CD4-positive, alpha-beta T cell treated with Interleukin-1 beta for 1 hour (primary cell): ENCODE results near the gene CELF4.

Source experiments
- DNase-seq, 2 donors: peaks; one replicate each; pipeline ENCODE4 v3.0.0-alpha.2; 2020 to 2022

Gene CELF4

GRCh38 chr18:37458697-37459096 lies 106.9 kb downstream of the CELF4 start:
- DNase-seq = no peak

GRCh38 chr18:37457753-37458152 lies 107.8 kb downstream of the CELF4 start:
- no peak for DNase-seq

GRCh38 chr18:37457341-37457740 lies 108.3 kb downstream of the CELF4 start:
- no peak for DNase-seq

GRCh38 chr18:37456873-37457272 lies 108.7 kb downstream of the CELF4 start:
- no peak for DNase-seq

GRCh38 chr18:37456395-37456794 lies 109.2 kb downstream of the CELF4 start:
- DNase-seq = no peak

- DNase-seq = no peak
These were observed 111.8 kb downstream of the CELF4 start for GRCh38 chr18:37453752-37454151.

GRCh38 chr18:37452682-37453385 lies 112.8 kb downstream of the CELF4 start:
- no peak for DNase-seq

GRCh38 chr18:37452015-37452414 lies 113.6 kb downstream of the CELF4 start:
- DNase-seq = no peak

GRCh38 chr18:37451239-37451825 lies 114.3 kb downstream of the CELF4 start:
- DNase-seq = no peak

GRCh38 chr18:37450434-37451132 lies 115.0 kb downstream of the CELF4 start:
- DNase-seq = no peak

- no peak for DNase-seq
These were observed 116.0 kb downstream of the CELF4 start for GRCh38 chr18:37449618-37450017.

GRCh38 chr18:37448946-37449345 lies 116.7 kb downstream of the CELF4 start:
- DNase-seq = no peak

- DNase-seq = no peak
These were observed 117.4 kb downstream of the CELF4 start for GRCh38 chr18:37447962-37448888.

GRCh38 chr18:37445836-37446235 lies 119.8 kb downstream of the CELF4 start:
- DNase-seq = no peak

GRCh38 chr18:37445368-37445767 lies 120.2 kb downstream of the CELF4 start:
- no peak for DNase-seq

- DNase-seq = no peak
These were observed 122.1 kb downstream of the CELF4 start for GRCh38 chr18:37443325-37444055.

- DNase-seq = no peak
These were observed 123.1 kb downstream of the CELF4 start for GRCh38 chr18:37442477-37442876.

- no peak for DNase-seq
These were observed 123.8 kb downstream of the CELF4 start for GRCh38 chr18:37441821-37442220.

- no peak for DNase-seq
These were observed 125.4 kb downstream of the CELF4 start for GRCh38 chr18:37440206-37440605.

- no peak for DNase-seq
These were observed 127.0 kb downstream of the CELF4 start for GRCh38 chr18:37438417-37439180.

- DNase-seq = no peak
These were observed 129.6 kb downstream of the CELF4 start for GRCh38 chr18:37435996-37436395.
